T1000 (cell line): ENCODE measurements around the gene IAH1.

ENCODE experiments used
- DNase-seq: peaks from one replicate; lab custom pipeline; 2025; ENCODE audit warnings: mixed read lengths; lab: John Stamatoyannopoulos, UW

Gene IAH1

DNA sequence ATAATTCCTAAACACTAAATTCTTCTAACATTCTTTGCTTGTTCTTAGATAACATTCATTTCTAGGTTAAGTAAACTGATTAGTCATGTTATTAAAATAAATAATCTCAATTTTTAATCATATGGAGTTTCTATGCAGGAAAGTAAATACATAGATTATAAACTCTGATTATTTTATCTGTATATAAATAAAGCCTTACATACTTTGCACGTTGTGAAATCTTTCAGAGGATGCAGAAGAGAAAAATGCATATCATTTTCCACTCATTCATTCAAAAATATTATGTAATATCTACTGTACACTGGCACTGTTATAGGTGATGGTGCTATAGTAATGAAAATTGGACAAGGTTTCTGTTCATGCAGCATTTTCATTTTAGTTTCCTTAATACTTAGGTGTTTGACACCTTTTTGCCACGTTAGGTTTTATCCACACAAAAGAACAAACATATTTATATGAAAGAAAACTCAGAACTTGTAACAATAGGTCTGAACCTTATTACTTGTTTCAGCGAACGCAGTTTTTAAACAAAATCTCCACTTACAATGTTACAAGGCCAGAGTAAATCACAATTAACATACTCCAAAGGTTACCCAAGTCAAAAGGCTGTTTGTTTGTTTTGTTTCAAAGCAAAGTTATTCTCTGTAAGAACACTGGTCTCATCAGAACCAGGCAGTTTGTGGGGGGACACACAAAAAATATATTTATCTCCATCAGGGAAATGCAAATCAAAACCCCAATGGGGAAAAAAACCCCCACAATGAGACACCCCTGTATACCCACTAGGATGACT is 53.8 kb downstream of the IAH1 start:
- no peak for DNase-seq

DNA sequence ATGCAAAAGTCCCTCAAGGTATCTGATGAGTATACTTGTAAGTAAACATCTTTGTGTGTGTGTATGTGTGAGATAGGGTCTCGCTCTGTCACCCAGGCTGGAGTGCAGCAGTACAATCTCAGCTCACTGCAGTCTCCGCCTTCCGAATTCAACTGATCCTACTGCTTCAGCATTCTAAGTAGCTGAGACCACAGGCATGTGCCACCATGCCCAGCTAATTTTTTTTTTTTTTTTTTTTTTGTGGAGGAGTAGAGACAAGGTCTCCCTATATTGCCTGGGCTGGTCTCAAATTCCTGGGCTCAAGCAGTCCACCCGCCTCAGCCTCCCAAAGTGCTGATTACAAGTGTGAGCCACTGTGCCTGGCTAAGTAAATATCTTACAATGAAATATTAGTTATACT is 58.1 kb downstream of the IAH1 start:
- no peak for DNase-seq

GRCh38 chr2:9533663-9534062 is 59.3 kb downstream of the IAH1 start:
- no peak for DNase-seq

- DNase-seq = no peak
Measured at GRCh38 chr2:9535177-9535576, 60.8 kb downstream of the IAH1 start.

DNA sequence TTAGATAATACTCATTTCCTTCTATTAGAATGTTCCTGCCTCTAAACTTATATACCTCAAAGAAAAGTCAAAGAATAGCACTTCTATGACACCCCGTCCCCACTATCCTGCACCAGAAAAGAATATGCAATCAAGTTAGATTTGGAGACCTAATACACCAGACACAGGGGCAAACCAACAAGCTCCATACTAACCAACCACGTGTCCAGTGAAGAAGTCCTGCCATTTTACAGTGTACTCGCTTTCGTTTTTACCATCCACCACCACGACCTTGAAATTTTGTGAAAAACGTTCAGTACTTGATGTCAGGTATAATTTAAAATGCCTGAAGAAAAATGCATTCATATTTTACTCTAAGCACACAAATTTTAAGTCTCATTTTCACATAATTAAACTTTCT is 62.2 kb downstream of the IAH1 start:
- DNase-seq = no peak

DNA sequence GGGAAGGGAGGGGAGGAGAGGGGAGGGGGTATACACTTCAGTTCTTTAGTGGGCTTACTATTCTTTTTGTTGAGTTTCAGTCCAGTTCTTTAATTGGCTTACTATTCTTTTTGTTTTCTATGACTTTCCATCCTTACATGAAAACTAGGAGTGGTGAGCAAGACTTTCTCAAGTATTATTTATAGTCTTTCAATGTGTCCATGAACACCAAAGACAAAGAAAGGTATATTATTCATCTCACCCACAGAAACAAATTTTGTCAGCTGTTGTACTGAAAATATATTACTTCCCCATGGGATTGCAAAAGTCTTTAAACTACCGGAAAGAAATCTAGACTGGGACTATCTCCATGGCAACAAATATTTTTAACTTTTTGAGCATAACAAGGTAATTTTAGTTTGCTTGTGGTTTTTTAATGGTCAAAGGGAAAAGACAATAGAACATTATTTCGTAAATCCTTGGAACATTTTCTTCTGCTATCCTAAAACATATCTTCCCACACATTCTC is 63.7 kb downstream of the IAH1 start:
- no peak for DNase-seq
